ENCODE data around the gene APLP2. TPM values are rescaled to one million over a fixed set of nuclear protein-coding genes. Genes with fewer than 3 reads are reported as not detected.

Gene APLP2
- total and polyA plus RNA-seq, 8 donors, result 41.1 to 563 (median 147) TPM

GRCh38 chr11:130150790-130151189 lies 81.1 kb downstream of the APLP2 start:
- Histone ChIP-seq H3K9me3 (no peaks in the 10 kb centered on the region), H3K27ac (no peak overlapping the region), H3K27me3 (no peaks in the 10 kb centered on the region), H3K4me1 (peaks cover 10 to 19% (median 12%) of the 10 kb centered on the region in 4 donors), H3K4me3 (no peak overlapping the region), H3K36me3 (peaks cover 0 to 7% (median 0%) of the 10 kb centered on the region in 4 donors)
- intact Hi-C loops (cut with DNase I; ENCODE audit: low total_unique reads), result no loop called here
- 85 to 96% (median 93%) methylated on average over 7 of the region's 7 CpGs for WGBS, 5 donors
- TF ChIP-seq CTCF (IDR thresholded peaks at IDR 0.05) (no peak), POLR2A (IDR thresholded peaks at IDR 0.05) (no peak), EP300 (IDR thresholded peaks at IDR 0.05) (no peak), POLR2AphosphoS5 (IDR thresholded peaks at IDR 0.05) (no peak)
- no peak for DNase-seq

- peaks cover 6 to 15% (median 8%) of the 10 kb centered on the region in 4 donors for H3K4me1 ChIP-seq
- H3K36me3 ChIP-seq, result peaks cover 0 to 3% (median 0%) of the 10 kb centered on the region in 4 donors
- TF ChIP-seq CTCF (IDR thresholded peaks at IDR 0.05) (no peak), EP300 (IDR thresholded peaks at IDR 0.05) (no peak), POLR2AphosphoS5 (IDR thresholded peaks at IDR 0.05) (no peak), POLR2A (IDR thresholded peaks at IDR 0.05) (no peak)
- no peak for DNase-seq
- intact Hi-C loops (cut with DNase I; ENCODE audit: low total_unique reads), result no loop called here
- no peaks in the 10 kb centered on the region for H3K27me3 ChIP-seq
- H3K27ac ChIP-seq, result no peak overlapping the region
- H3K9me3 ChIP-seq, result no peaks in the 10 kb centered on the region
- 59 to 91% (median 82%) methylated on average over 1 of the region's 1 CpG for WGBS, 5 donors
- H3K4me3 ChIP-seq, result no peak overlapping the region
Observed at GRCh38 chr11:130151196-130151595, 81.5 kb downstream of the APLP2 start.

GRCh38 chr11:130156108-130157022 lies 86.7 kb downstream of the APLP2 start:
- WGBS, 5 donors, result 76 to 84% (median 81%) methylated on average over 11 of the region's 11 CpGs
- Histone ChIP-seq H3K4me3 (no peak overlapping the region), H3K4me1 (peaks cover 12 to 29% (median 24%) of the 10 kb centered on the region in 4 donors), H3K36me3 (no peaks in the 10 kb centered on the region), H3K27me3 (peaks cover 0 to 26% (median 0%) of the 10 kb centered on the region in 3 donors), H3K27ac (no peak overlapping the region), H3K9me3 (no peaks in the 10 kb centered on the region)
- intact Hi-C loops (cut with DNase I; ENCODE audit: low total_unique reads), result no loop called here
- DNase-seq, result no peak
- TF ChIP-seq CTCF (IDR thresholded peaks at IDR 0.05), result no peak

- TF ChIP-seq POLR2AphosphoS5 (IDR thresholded peaks at IDR 0.05) (no peak), CTCF (IDR thresholded peaks at IDR 0.05) (no peak), POLR2A (IDR thresholded peaks at IDR 0.05) (no peak), EP300 (IDR thresholded peaks at IDR 0.05) (no peak)
- Histone ChIP-seq H3K27me3 (peaks cover 0 to 33% (median 0%) of the 10 kb centered on the region in 3 donors), H3K27ac (no peak overlapping the region), H3K9me3 (no peaks in the 10 kb centered on the region), H3K36me3 (no peaks in the 10 kb centered on the region), H3K4me1 (peaks cover 16 to 36% (median 31%) of the 10 kb centered on the region in 4 donors), H3K4me3 (no peak overlapping the region)
- no peak for DNase-seq
- intact Hi-C loops (cut with DNase I; ENCODE audit: low total_unique reads), result no loop called here
- 90 to 95% (median 93%) methylated on average over 8 of the region's 8 CpGs for WGBS, 5 donors
Observed at GRCh38 chr11:130157101-130157500, 87.4 kb downstream of the APLP2 start.
